ENCODE results near the gene BZW1. TPM values are rescaled to one million over a fixed set of nuclear protein-coding genes. Genes with fewer than 3 reads are reported as not detected.

BZW1 gene
- total RNA-seq (2014; rRNA removed; shearing (Covaris generic)) = 320 and 349 TPM in 2 replicates

DNA sequence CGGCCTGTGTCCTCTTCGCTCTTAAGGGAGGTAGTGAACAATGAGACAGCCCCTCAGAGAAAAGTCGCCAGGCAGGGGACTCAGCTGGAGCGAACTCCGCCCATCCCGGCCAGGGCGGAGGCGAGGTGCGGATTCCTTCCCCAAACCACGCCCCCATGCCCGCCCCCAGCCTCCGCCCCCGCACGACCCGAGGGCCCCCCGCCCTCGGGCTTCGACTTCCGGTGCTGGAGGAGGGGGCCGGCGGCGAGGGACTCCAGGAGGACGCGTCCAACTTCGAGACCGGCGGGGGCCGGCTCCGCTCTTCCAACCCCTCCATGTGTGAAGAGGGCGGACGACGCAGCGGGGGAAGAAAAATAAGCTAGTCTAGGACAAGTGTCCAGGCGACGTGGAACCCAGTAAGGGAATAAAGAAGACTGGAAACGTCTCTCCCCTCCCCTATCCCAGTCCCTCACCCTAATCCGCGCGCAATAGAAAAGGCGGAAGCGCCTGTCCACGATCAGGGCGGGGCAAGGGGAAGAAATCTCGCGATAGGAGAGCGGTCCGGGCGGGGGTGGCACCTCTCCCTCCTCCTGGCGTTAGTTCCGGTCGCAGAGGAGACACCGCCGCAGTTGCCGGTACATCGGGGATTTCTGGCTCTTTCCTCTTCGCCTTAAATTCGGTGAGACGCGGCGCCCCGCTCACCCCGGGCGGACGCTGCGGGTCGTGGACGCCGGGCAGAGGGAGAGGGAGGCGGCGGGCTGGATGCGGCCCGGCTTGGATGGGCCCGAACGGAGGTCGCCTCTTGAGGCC, at the start of gene BZW1:
TSS of gene BZW1 (plus strand) at position 578 of the 789 bp plus-strand sequence. CDS start 1,308 bp downstream, outside the sequence.
- Histone ChIP-seq H3K4me3 (ENCODE audit: insufficient read depth, low read depth, low read length) (peak within 1 kb of the TSS; percentile 84), H3K27me3 (ENCODE audit: control insufficient read depth, insufficient read depth, low read length) (no peaks in the 10 kb centered on the region), H3K36me3 (replicated peaks; ENCODE audit: control insufficient read depth, insufficient read depth, low read length) (peaks cover 17% of the 10 kb centered on the region)
- DNase-seq = peak; percentile 99

DNA sequence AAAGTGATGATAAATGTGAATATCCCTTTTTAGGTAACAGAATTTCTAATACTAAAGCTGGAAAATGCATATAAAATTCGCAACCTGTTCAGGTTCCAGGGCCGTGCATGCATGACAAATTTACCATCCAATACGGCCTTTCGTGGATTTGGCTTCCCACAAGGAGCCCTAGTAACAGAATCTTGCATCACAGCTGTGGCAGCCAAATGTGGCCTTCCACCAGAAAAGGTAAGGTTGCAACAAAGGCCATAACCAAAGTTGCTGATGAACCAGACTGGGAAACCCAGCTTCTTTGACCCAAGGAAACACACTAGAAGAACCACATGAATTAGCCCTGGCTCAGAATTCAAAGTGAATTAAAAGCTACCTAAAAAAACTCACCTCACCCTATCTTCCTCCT, 49.6 kb upstream of the BZW1 start:
- H3K27me3 ChIP-seq (ENCODE audit: control insufficient read depth, insufficient read depth, low read length) = no peaks in the 10 kb centered on the region
- H3K36me3 ChIP-seq (replicated peaks; ENCODE audit: control insufficient read depth, insufficient read depth, low read length) = no peaks in the 10 kb centered on the region
- DNase-seq = no peak
- H3K4me3 ChIP-seq (ENCODE audit: insufficient read depth, low read depth, low read length) = no peak overlapping the region

DNA sequence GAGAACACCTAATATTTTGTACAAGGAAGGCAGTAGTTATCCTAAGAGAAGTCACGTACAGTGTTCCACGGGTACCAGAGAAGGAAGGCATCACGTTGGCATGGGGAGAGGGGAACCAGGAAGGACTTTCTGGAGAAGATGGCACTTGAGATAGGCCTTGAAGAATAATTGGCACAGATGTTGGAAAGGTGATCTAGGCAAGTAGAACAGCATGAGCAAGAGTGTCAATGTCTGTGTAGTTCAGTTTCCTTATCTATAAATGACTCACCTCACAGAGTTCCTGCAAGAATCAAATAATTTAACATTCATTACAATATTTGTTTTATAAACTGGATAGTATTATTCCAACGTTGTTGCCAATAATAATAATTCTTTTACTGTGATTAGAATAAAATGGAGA, 48.3 kb upstream of the BZW1 start:
- H3K27me3 ChIP-seq (ENCODE audit: control insufficient read depth, insufficient read depth, low read length) = no peaks in the 10 kb centered on the region
- H3K36me3 ChIP-seq (replicated peaks; ENCODE audit: control insufficient read depth, insufficient read depth, low read length) = no peaks in the 10 kb centered on the region
- no peak for DNase-seq
- no peak overlapping the region for H3K4me3 ChIP-seq (ENCODE audit: insufficient read depth, low read depth, low read length)

DNA sequence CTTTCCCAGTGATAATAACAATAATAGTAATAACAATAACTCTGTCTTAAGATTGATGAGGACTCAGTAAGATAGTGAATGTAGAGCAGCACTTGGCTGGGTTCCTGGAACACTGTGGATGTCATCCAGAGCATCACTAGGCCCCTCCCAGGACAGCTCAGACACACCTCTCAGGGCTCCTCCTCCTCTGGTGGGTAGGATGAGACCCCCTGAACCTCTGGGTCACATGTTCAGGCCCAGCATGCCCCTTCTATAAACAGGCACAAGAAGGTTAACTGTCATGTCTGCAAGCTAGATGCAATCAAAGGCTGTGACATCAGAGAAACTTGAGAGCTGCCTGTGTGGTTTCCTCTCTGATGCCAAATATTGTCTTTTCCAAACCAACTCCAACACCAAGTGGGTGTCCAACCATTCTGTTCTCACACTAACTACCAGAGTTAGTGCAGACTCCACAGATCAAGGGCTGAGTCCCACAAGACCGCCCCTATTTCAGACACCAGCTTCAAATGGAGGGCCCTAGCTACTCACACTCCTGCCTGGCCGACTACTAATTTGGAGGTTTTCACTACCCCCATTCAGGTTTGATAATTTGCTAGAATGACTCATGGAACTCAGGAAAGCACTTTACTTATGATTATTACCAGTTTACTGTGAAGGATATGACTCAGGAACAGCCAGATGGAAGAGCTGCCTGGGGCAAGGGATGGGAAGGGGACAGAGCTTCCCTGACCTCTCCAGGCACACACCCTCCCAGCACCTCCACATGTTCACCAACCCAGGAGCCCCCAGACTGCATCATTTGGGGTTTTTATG, 46.4 kb upstream of the BZW1 start:
- Histone ChIP-seq H3K27me3 (ENCODE audit: control insufficient read depth, insufficient read depth, low read length) (no peaks in the 10 kb centered on the region), H3K4me3 (ENCODE audit: insufficient read depth, low read depth, low read length) (no peak overlapping the region), H3K36me3 (replicated peaks; ENCODE audit: control insufficient read depth, insufficient read depth, low read length) (no peaks in the 10 kb centered on the region)
- DNase-seq = no peak

DNA sequence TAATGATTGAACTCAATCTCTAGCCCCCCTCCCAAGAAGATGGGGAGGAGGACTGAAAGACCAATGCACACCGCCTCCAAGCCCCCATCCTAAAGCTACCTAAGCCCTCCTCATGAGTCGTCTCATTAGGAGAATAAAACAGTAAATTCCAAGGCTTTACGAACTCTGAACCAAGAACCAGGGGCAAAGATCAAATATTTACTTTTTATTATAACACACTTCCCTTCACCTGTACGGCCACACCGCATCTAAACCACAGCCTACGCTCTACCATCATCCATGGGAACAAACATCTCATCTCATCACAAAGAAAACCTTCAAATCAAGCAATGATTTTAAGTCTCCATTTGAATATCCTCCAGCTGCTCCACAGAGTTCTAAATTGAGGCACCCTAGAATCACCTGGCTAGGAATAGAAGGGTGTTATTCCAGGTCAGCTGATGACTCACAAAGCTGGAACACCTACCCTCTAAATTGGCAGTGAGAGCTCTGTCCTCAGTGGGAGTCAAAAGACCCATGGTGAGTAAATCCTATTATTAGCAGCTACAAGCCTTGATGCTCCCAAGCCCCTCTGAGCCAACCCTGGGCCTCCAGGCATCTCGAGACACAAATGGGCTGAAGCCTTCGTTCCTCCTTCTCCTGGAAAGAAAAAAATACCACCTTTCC, 45.6 kb upstream of the BZW1 start:
- DNase-seq = no peak
- H3K4me3 ChIP-seq (ENCODE audit: insufficient read depth, low read depth, low read length) = no peak overlapping the region
- no peaks in the 10 kb centered on the region for H3K36me3 ChIP-seq (replicated peaks; ENCODE audit: control insufficient read depth, insufficient read depth, low read length)
- no peaks in the 10 kb centered on the region for H3K27me3 ChIP-seq (ENCODE audit: control insufficient read depth, insufficient read depth, low read length)

DNA sequence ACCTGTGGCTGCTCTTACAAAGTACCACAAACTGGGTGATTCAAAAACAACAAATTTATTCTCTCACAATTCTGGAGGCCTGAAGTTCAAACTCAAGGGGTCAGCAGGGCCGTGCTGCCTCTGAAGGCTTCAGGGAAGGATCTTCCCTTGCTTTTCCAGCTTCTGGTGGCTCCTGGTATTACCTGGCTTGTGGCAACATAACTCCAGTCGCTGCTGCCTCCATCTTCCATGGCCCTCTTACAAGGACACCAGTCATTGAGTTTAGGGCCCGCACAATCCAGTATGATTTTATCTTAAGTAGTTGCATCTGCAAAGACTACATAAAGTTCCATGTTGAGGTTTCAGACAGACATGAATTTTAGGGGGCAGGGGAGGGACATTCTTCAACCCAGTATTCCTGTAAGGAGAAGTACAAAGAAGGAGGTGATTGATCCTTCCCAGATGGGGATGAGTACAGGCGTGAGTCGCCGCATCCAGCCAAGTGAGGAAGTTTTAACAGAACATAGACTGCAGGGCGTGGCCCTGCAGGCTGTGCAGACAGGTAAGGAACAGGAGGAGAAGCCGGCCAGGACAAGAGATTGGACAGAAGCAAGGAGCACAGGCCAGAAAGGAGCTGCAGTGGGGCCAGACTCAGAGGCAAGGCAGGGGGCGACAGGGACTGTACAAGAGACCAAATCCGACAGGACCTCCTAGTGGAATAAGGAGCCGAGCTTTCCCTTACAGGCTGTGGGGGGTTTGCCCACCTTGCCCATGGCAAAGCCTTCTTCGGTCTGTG, 44.4 kb upstream of the BZW1 start:
- no peak overlapping the region for H3K4me3 ChIP-seq (ENCODE audit: insufficient read depth, low read depth, low read length)
- no peaks in the 10 kb centered on the region for H3K27me3 ChIP-seq (ENCODE audit: control insufficient read depth, insufficient read depth, low read length)
- no peak for DNase-seq
- no peaks in the 10 kb centered on the region for H3K36me3 ChIP-seq (replicated peaks; ENCODE audit: control insufficient read depth, insufficient read depth, low read length)

DNA sequence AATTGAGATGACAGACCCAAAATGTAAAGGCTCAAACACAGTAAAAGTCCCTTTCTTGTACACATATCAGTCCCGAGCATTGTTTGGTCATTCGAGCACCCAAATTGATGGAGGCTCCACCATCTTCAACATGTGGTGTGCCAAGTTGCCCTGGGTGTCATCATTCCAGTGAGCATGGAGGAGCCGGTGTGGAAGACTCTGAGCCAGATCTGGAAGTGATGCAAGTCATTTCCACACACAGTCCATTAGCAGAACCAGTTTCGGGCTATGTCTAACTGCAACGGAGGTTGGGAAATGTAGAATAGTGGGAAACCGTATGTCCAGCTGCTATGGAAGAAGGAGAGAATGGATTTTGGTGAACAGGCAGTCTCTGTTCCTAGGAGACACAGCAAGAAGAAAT, 40.9 kb upstream of the BZW1 start:
- no peak for DNase-seq
- no peak overlapping the region for H3K4me3 ChIP-seq (ENCODE audit: insufficient read depth, low read depth, low read length)
- no peaks in the 10 kb centered on the region for H3K27me3 ChIP-seq (ENCODE audit: control insufficient read depth, insufficient read depth, low read length)
- no peaks in the 10 kb centered on the region for H3K36me3 ChIP-seq (replicated peaks; ENCODE audit: control insufficient read depth, insufficient read depth, low read length)

DNA sequence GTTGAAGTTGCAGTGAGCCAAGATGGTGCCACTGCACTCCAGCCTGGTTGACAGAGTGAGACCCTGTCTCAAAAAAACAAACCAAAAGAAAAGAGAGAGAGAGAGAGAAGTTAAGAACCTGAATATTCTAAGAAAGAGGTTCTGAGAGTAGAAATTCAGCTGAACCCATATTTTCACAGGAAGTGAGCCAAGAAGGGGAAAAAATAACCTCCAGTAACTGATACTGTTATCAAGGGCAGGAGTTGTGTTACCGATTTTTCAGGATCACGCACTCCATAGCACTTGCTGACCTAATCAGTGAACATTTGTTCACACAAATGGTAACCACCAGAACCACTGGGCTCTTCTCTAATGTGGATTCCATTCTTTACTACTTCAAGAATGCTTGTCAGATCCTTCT, 39.1 kb upstream of the BZW1 start:
- DNase-seq = no peak
- no peak overlapping the region for H3K4me3 ChIP-seq (ENCODE audit: insufficient read depth, low read depth, low read length)
- H3K27me3 ChIP-seq (ENCODE audit: control insufficient read depth, insufficient read depth, low read length) = no peaks in the 10 kb centered on the region
- H3K36me3 ChIP-seq (replicated peaks; ENCODE audit: control insufficient read depth, insufficient read depth, low read length) = no peaks in the 10 kb centered on the region

DNA sequence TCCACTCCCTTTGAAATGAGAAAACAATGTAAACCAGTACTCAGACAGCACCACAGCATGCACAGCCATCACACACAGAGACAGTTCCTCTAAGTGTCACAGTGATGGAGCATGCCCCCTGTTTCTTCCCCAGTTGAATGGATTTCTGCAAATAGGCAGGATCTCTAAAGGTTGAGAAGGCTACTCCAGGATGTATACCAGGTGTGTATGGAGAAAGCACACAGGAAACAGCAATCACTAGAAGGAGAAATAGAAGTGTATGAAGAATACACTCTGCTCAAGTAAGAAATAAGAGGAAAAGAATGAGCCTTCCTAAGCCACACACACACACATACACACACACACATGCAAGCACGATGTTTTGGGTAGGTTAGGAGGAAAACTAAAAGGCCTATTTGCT, 38.6 kb upstream of the BZW1 start:
- Histone ChIP-seq H3K27me3 (ENCODE audit: control insufficient read depth, insufficient read depth, low read length) (no peaks in the 10 kb centered on the region), H3K36me3 (replicated peaks; ENCODE audit: control insufficient read depth, insufficient read depth, low read length) (no peaks in the 10 kb centered on the region), H3K4me3 (ENCODE audit: insufficient read depth, low read depth, low read length) (no peak overlapping the region)
- DNase-seq = no peak

DNA sequence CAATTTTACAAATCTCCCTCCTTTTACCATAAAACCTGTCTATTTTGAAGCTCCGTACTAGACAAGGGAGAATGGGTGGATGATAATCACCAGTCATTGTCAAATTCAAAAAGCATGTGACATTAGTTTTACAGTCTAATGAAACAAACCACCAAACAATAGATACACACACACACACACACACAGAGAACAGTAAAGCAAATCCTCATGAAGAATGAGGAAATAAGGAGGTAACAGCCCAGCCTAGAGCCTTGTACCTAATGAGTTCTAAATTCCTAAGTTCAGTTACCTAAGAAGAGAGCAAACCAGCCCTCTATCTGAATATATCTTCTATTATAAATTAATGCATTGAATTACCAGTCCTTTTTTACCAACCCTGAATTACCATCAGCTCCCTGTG, 36.8 kb upstream of the BZW1 start:
- Histone ChIP-seq H3K4me3 (ENCODE audit: insufficient read depth, low read depth, low read length) (no peak overlapping the region), H3K36me3 (replicated peaks; ENCODE audit: control insufficient read depth, insufficient read depth, low read length) (no peaks in the 10 kb centered on the region), H3K27me3 (ENCODE audit: control insufficient read depth, insufficient read depth, low read length) (no peaks in the 10 kb centered on the region)
- DNase-seq = no peak

DNA sequence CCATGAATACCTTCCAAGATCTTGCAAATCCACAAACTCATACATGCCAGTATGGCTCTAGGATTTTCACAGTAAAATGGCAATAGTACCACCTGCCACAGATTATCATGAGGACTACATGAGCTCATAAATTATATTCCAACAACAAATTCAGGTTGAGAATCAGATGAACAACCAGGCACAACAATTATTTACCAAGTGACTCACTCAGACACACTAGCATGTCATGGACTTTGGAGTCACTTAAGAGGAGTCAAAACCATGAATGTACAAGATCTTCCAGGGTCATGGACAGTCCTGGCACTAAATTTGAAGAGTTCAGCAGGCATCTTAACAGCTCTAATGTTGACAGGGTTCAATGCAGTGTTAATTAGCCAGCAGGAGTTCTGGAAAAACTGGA, 34.4 kb upstream of the BZW1 start:
- H3K27me3 ChIP-seq (ENCODE audit: control insufficient read depth, insufficient read depth, low read length) = no peaks in the 10 kb centered on the region
- no peaks in the 10 kb centered on the region for H3K36me3 ChIP-seq (replicated peaks; ENCODE audit: control insufficient read depth, insufficient read depth, low read length)
- H3K4me3 ChIP-seq (ENCODE audit: insufficient read depth, low read depth, low read length) = no peak overlapping the region
- DNase-seq = no peak

DNA sequence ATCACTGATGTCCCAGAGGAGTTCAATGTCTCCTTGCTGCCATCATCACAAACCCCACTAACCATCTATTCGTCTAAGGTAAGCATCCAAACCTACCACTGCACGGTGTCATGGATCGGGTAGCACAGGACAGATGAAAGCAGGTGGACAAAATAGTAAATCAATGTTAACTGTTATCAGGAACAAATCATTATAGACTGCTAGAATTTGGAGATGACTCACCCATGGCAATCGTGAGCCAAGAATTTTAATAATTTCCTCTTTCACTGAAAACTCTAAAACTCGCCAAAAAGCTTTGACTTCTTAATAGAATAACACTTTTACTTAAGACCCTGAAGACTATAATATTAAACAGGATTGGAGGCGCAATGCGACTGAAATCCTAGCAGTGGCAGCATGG, 33.7 kb upstream of the BZW1 start:
- no peaks in the 10 kb centered on the region for H3K27me3 ChIP-seq (ENCODE audit: control insufficient read depth, insufficient read depth, low read length)
- H3K4me3 ChIP-seq (ENCODE audit: insufficient read depth, low read depth, low read length) = no peak overlapping the region
- no peaks in the 10 kb centered on the region for H3K36me3 ChIP-seq (replicated peaks; ENCODE audit: control insufficient read depth, insufficient read depth, low read length)
- no peak for DNase-seq

DNA sequence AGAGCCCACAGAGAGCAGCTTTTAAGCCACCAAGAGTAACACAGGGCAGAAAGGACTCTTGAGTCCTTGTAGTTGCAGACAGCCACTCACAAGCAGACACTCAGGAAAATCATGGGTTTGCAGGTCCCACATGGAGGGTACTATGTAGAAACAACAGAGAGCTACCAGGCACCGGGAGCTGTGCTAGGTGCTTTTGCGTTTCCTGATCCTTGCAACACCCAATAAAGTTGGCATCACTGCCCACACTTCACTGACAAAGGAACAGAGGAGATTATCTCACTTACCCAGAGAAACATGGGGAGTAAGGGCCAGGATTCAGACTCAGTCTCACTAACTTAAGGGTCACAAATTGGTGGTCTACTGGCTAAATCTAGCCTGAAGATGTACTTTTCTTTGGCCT, 32.5 kb upstream of the BZW1 start:
- H3K4me3 ChIP-seq (ENCODE audit: insufficient read depth, low read depth, low read length) = no peak overlapping the region
- H3K36me3 ChIP-seq (replicated peaks; ENCODE audit: control insufficient read depth, insufficient read depth, low read length) = no peaks in the 10 kb centered on the region
- H3K27me3 ChIP-seq (ENCODE audit: control insufficient read depth, insufficient read depth, low read length) = no peaks in the 10 kb centered on the region
- DNase-seq = no peak

DNA sequence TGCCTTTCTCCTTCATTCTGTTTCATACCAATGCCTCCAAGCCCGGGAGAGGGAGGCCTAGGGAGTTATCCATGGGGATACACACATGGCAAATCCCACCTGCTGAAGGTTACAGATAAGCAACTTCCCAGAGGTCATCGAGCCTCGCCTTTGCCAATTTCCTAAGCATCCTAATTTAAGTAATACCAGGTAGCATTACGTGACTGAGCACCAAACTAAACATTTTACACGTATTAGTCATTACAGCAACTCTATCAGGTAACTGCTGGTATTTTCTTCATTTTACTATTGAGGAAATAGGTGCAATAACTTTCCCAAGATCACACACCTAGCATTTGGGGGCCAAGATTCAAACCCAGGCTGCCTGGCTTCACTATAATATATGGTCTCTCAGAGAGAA, 30.1 kb upstream of the BZW1 start:
- DNase-seq = no peak
- no peak overlapping the region for H3K4me3 ChIP-seq (ENCODE audit: insufficient read depth, low read depth, low read length)
- no peaks in the 10 kb centered on the region for H3K36me3 ChIP-seq (replicated peaks; ENCODE audit: control insufficient read depth, insufficient read depth, low read length)
- no peaks in the 10 kb centered on the region for H3K27me3 ChIP-seq (ENCODE audit: control insufficient read depth, insufficient read depth, low read length)
